GM21737 (cell line): ENCODE measurements around the gene NCLN.
"Not testable (repeated sequence)": the region's sequence is repeated elsewhere in the genome, so short reads cannot be mapped to it uniquely, and the experiment has no call there.

Source experiments
- ATAC-seq: cut with Tn5 transposase; IDR thresholded peaks from one replicate; pipeline ENCODE4 v1.9.1; 2021; ENCODE audit warnings: mild to moderate bottlenecking, moderate library complexity; ENCODE audit not compliant: unreplicated experiment

The NCLN gene

GRCh38 chr19:3196933-3197205 is 11.1 kb downstream of the NCLN start:
- no peak for ATAC-seq

- ATAC-seq = no peak
Observed at GRCh38 chr19:3198901-3199700, 13.4 kb downstream of the NCLN start.

GRCh38 chr19:3201072-3201700 is 15.5 kb downstream of the NCLN start:
- ATAC-seq = no peak

- no peak for ATAC-seq
Observed at GRCh38 chr19:3201911-3202310, 16.2 kb downstream of the NCLN start.

- ATAC-seq = no peak
Observed at GRCh38 chr19:3202346-3202745, 16.6 kb downstream of the NCLN start.

- not testable (repeated sequence) for ATAC-seq
Observed at GRCh38 chr19:3202895-3203294, 17.2 kb downstream of the NCLN start.

GRCh38 chr19:3203805-3204645 is 18.3 kb downstream of the NCLN start:
- no peak for ATAC-seq

- ATAC-seq = no peak
Observed at GRCh38 chr19:3204646-3205275, 19.0 kb downstream of the NCLN start.

GRCh38 chr19:3206216-3206953 is 20.7 kb downstream of the NCLN start:
- ATAC-seq = no peak

- ATAC-seq = no peak
Observed at GRCh38 chr19:3207461-3208242, 21.9 kb downstream of the NCLN start.

- no peak for ATAC-seq
Observed at GRCh38 chr19:3208317-3209207, 22.8 kb downstream of the NCLN start.

- ATAC-seq = no peak
Observed at GRCh38 chr19:3210347-3211017, 24.8 kb downstream of the NCLN start.

- ATAC-seq = no peak
Observed at GRCh38 chr19:3211191-3211590, 25.5 kb downstream of the NCLN start.

GRCh38 chr19:3213159-3213558 is 27.4 kb downstream of the NCLN start:
- ATAC-seq = no peak

- no peak for ATAC-seq
Observed at GRCh38 chr19:3216874-3217273, 31.1 kb downstream of the NCLN start.

- no peak for ATAC-seq
Observed at GRCh38 chr19:3220576-3220975, 34.8 kb downstream of the NCLN start.

GRCh38 chr19:3221576-3221975 is 35.8 kb downstream of the NCLN start:
- ATAC-seq = not testable (repeated sequence)

GRCh38 chr19:3222709-3223108 is 37.0 kb downstream of the NCLN start:
- no peak for ATAC-seq
